ENCODE results near the gene PABPC4L. TPM values are rescaled to one million over a fixed set of nuclear protein-coding genes. Genes with fewer than 3 reads are reported as not detected.

The PABPC4L gene
- total RNA-seq, 8 experiments from 2014 or later, result 0.15 to 4.5 (median 1.3) TPM

GRCh38 chr4:134174271-134174670 is 27.3 kb downstream of the PABPC4L start:
- in situ Hi-C loops (cut with MboI; ENCODE audit: low pct_unique_long_range_greater_than_20kb in 2 of 9, low sequenced_read_pairs in 9 of 9, unreplicated experiment in 9 of 9), result no loop called here
- WGBS, 10 experiments, result 0 to 100% (median 94%) methylated on average over 1 of the region's 1 CpG; no CpG with 5 or more reads in 2 of the 10 experiments

GRCh38 chr4:134160211-134160610 is 41.4 kb downstream of the PABPC4L start:
- H3K27ac ChIP-seq, result no peak overlapping the region
- 0 to 83% (median 80%) methylated on average over 1 to 2 of the region's 2 CpGs; no CpG with 5 or more reads in 3 of the 10 experiments for WGBS, 10 experiments
- in situ Hi-C loops (cut with MboI; ENCODE audit: low pct_unique_long_range_greater_than_20kb in 2 of 9, low sequenced_read_pairs in 9 of 9, unreplicated experiment in 9 of 9), result no loop called here
- H3K4me1 ChIP-seq (replicated peaks in 1 of 2), result no peaks in the 10 kb centered on the region
- ATAC-seq (replicated peaks in 6 of 8), result no peak
- H3K4me3 ChIP-seq, result no peak overlapping the region

More at GRCh38 chr4:134174271-134174670, 27.3 kb downstream of the PABPC4L start:
- H3K4me3 ChIP-seq, result no peak overlapping the region
- no peaks in the 10 kb centered on the region for H3K4me1 ChIP-seq (replicated peaks in 1 of 2)
- no peak for ATAC-seq (replicated peaks in 6 of 8)
- no peak overlapping the region for H3K27ac ChIP-seq

GRCh38 chr4:134154097-134154496 is 47.5 kb downstream of the PABPC4L start:
- in situ Hi-C loops (cut with MboI; ENCODE audit: low pct_unique_long_range_greater_than_20kb in 2 of 9, low sequenced_read_pairs in 9 of 9, unreplicated experiment in 9 of 9), result no loop called here
- ATAC-seq (replicated peaks in 6 of 8), result no peak
- 10 to 100% (median 95%) methylated on average over 1 to 4 of the region's 4 CpGs; no CpG with 5 or more reads in 1 of the 10 experiments for WGBS, 10 experiments
- H3K4me3 ChIP-seq, result no peak overlapping the region
- H3K27ac ChIP-seq, result no peak overlapping the region
- H3K4me1 ChIP-seq (replicated peaks in 1 of 2), result peaks cover 0 to 3% of the 10 kb centered on the region in 2 donors

GRCh38 chr4:134147941-134148340 is 53.6 kb downstream of the PABPC4L start:
- Histone ChIP-seq H3K4me3 (no peak overlapping the region), H3K4me1 (replicated peaks in 1 of 2) (peaks cover 0 to 16% of the 10 kb centered on the region in 2 donors), H3K27ac (no peak overlapping the region)
- no peak for ATAC-seq (replicated peaks in 6 of 8)
- in situ Hi-C loops (cut with MboI; ENCODE audit: low pct_unique_long_range_greater_than_20kb in 2 of 9, low sequenced_read_pairs in 9 of 9, unreplicated experiment in 9 of 9), result no loop called here

Measured in motor neuron (in vitro differentiated cells).